Activated T-cell treated with anti-CD3 and anti-CD28 coated beads, Interleukin-2, amount 50 U/mL, for 4 hours (primary cell): ENCODE measurements around the gene DOCK6. TPM values are rescaled to one million over a fixed set of nuclear protein-coding genes. Genes with fewer than 3 reads are reported as not detected.
A peak's percentile ranks its signal among the peaks of the same experiment; 100 is the strongest.

Source experiments
- ATAC-seq, 2 donors: fragments of 200-7000 bp; cut with Tn5 transposase; one replicate each; pipeline ENCODE4 v1.10.0; 2021
- DNase-seq: peaks from one replicate; pipeline ENCODE4 v3.0.0-alpha.2; 2020
- H3K27me3 Mint-ChIP-seq: one replicate; pipeline ENCODE4 v1.8.0; 2021; ENCODE audit warnings: low read depth, mixed read lengths
- H3K36me3 Mint-ChIP-seq: one replicate; pipeline ENCODE4 v1.8.0; 2022; ENCODE audit warnings: mixed read lengths; ENCODE audit not compliant: insufficient read depth
- H3K4me1 Mint-ChIP-seq: one replicate; pipeline ENCODE4 v1.8.0; 2021; ENCODE audit warnings: low read depth, mixed read lengths
- H3K4me3 Mint-ChIP-seq: one replicate; pipeline ENCODE4 v1.8.0; 2021; ENCODE audit warnings: mild to moderate bottlenecking, moderate library complexity, mixed read lengths
- H3K9me3 Mint-ChIP-seq: one replicate; pipeline ENCODE4 v1.8.0; 2021; ENCODE audit warnings: mixed read lengths
- total RNA-seq, 3 donors: library from RNA; stranded (reverse); gene quantifications; one replicate each; pipeline ENCODE4 v1.2.1, GENCODE V29; 2021

The DOCK6 gene
- total RNA-seq, 3 donors from 2014 or later = 1.7 to 2.9 (median 2.1) TPM

DNA sequence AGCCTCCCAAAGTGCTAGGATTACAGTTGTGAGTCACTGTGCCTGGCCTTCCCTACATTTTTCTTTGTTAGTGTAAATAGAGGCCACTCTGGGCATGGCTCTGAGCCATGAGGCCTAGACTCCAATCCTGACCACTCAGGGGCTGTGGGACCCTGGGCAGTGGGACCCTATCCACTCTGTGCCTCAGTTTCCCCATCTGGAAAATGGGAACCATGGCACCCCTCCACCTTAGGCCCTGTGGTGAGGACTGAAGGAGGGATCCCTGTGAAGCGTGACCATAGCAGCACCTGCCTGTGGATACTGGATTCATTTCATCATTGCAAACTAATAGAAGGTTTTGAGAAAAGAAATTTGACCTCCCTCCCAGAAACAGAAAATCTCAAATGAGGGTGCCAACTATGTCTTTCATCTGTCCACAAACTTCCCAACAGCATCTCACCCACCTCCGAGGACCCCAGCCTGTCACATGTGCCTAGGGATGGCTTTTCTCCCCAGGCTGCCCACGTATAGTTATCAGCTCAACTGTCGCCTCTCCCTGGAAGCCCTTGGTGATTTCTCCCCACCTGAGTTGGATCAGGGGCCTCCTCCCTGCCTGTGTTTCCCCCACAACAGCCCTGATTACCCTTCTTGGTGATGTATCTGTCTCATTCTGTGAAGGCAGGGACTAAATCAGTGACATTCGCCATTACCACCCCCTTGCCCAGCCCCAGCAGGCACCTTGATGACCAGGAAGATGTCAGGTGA lies 17.3 kb downstream of the DOCK6 start:
- Mint-ChIP-seq H3K27me3 (peaks cover 18% of the 10 kb centered on the region), H3K4me3 (no peak overlapping the region), H3K36me3 (no peaks in the 10 kb centered on the region), H3K9me3 (no peaks in the 10 kb centered on the region), H3K4me1 (no peaks in the 10 kb centered on the region)
- no peak for DNase-seq
- ATAC-seq = no peak

DNA sequence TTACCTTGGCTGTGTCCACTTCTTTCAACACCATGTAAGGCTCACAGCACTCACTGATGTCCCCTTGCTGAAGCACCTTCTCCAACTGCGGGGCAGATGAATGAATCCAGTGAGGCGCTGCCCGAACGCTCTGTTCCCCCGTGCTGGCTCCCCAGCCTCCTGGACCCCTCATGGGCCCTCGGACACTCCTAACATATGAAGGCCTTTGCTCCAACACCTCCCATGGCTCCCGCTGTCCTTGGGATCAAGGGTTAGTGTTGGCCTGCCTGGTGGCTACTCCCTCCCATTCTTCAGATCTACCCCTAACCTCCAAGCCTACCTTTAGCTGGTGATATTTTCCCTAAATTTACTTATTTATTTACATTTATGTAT lies 18.5 kb downstream of the DOCK6 start:
- ATAC-seq (no peak), DNase-seq (no peak)
- no peaks in the 10 kb centered on the region for H3K4me1 Mint-ChIP-seq
- H3K36me3 Mint-ChIP-seq = no peaks in the 10 kb centered on the region
- peaks cover 4% of the 10 kb centered on the region for H3K9me3 Mint-ChIP-seq
- H3K4me3 Mint-ChIP-seq = no peak overlapping the region
- H3K27me3 Mint-ChIP-seq = peaks cover 18% of the 10 kb centered on the region

GRCh38 chr19:11242864-11243797 lies 19.2 kb downstream of the DOCK6 start:
- H3K36me3 Mint-ChIP-seq = no peaks in the 10 kb centered on the region
- H3K27me3 Mint-ChIP-seq = peaks cover 18% of the 10 kb centered on the region
- peak; percentile 82 for DNase-seq
- peak; percentile 98 to 99 for ATAC-seq
- H3K4me1 Mint-ChIP-seq = no peaks in the 10 kb centered on the region
- peaks cover 5% of the 10 kb centered on the region for H3K9me3 Mint-ChIP-seq
- H3K4me3 Mint-ChIP-seq = no peak overlapping the region

GRCh38 chr19:11242025-11242424 lies 20.3 kb downstream of the DOCK6 start:
- H3K4me1 Mint-ChIP-seq = no peaks in the 10 kb centered on the region
- peaks cover 18% of the 10 kb centered on the region for H3K27me3 Mint-ChIP-seq
- ATAC-seq = no peak

GRCh38 chr19:11240008-11240444 lies 22.3 kb downstream of the DOCK6 start:
- DNase-seq (no peak), ATAC-seq (no peak)
- Mint-ChIP-seq H3K4me3 (no peak overlapping the region), H3K9me3 (peaks cover 5% of the 10 kb centered on the region), H3K36me3 (no peaks in the 10 kb centered on the region), H3K4me1 (no peaks in the 10 kb centered on the region), H3K27me3 (peaks cover 12% of the 10 kb centered on the region)

More at GRCh38 chr19:11242025-11242424, 20.3 kb downstream of the DOCK6 start:
- Mint-ChIP-seq H3K9me3 (peaks cover 5% of the 10 kb centered on the region), H3K36me3 (no peaks in the 10 kb centered on the region), H3K4me3 (no peak overlapping the region)
- no peak for DNase-seq

DNA sequence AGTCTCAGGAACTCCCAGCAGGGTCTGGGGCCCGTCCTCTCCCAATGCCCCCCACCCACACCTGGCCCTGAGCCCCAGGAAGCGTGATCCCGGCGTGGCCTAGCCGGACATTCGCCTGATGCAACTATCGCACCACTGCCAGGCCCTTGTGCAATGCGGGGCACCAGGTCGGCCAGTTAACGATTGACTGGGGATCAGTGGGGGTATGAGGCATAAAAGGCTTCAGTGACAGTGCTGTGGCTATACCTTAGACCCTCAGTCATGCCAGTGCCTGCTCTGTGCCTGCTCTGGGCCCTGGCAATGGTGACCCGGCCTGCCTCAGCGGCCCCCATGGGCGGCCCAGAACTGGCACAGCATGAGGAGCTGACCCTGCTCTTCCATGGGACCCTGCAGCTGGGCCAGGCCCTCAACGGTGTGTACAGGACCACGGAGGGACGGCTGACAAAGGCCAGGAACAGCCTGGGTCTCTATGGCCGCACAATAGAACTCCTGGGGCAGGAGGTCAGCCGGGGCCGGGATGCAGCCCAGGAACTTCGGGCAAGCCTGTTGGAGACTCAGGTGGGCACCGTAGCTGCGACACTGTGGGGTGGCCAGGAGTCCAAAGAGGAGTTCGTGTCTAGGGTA lies 22.8 kb downstream of the DOCK6 start, which contains the start of gene ANGPTL8:
TSS of gene ANGPTL8 (plus strand) at position 243 of the 624 bp plus-strand sequence. CDS start at position 262, 19 bp downstream.
- peaks cover 5% of the 10 kb centered on the region for H3K9me3 Mint-ChIP-seq
- ATAC-seq (no peak), DNase-seq (no peak)
- H3K27me3 Mint-ChIP-seq = peaks cover 12% of the 10 kb centered on the region
- no peaks in the 10 kb centered on the region for H3K4me1 Mint-ChIP-seq
- H3K4me3 Mint-ChIP-seq = no peak within 1 kb of the TSS
- H3K36me3 Mint-ChIP-seq = no peaks in the 10 kb centered on the region

DNA sequence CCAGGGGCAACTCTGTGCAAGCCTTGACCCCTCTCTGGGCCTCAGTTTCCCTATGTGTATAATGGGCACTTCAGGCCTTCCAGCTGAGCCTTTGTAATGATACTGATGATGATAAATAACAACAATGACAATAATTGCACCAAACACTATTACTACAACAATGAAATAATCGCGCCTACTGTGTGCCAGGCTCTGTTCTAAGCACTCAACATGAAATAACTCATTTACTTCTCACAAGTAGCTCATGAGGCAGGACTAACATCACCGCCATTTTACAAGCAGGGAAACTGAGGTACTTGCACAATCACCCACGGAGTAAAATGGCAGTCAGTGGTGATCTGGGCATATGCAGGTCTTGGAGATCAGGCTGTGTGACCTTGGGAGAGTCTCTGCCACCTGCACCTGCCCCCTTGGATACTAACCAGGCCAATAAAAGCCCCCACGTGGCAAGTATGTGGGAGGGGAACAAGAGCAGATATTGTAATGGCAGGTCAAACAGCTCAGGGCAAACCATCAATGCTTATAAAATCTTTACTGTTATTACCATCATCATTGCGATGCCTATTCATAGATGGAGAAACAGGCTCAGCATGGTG lies 23.4 kb downstream of the DOCK6 start:
- H3K27me3 Mint-ChIP-seq = peaks cover 12% of the 10 kb centered on the region
- peaks cover 5% of the 10 kb centered on the region for H3K9me3 Mint-ChIP-seq
- H3K4me3 Mint-ChIP-seq = no peak overlapping the region
- ATAC-seq = no peak
- no peaks in the 10 kb centered on the region for H3K36me3 Mint-ChIP-seq
- DNase-seq = no peak
- H3K4me1 Mint-ChIP-seq = no peaks in the 10 kb centered on the region

GRCh38 chr19:11238041-11238440 lies 24.3 kb downstream of the DOCK6 start:
- Mint-ChIP-seq H3K4me3 (no peak overlapping the region), H3K4me1 (no peaks in the 10 kb centered on the region), H3K27me3 (peaks cover 12% of the 10 kb centered on the region), H3K36me3 (no peaks in the 10 kb centered on the region), H3K9me3 (peaks cover 5% of the 10 kb centered on the region)
- no peak for DNase-seq
- no peak for ATAC-seq

DNA sequence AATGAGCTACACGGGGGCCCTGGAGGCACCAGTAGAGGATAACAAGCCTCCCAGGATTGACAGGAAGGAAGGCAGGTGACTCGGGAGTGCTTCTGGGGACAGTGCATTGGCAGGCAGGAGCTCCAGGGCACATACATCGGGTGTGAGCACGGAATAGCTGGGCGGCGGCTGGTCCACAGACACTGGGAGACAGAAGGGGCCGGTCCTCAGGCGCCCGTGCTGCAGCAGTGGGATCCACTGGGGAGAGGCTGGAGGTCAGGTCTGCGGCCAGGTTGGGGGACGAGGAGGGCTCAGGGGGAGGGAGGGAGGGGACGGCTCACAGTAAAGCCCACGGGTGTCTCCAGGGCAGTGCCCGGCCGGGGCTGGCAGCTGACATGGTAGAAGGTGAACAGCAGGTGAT lies 25.0 kb downstream of the DOCK6 start:
- no peaks in the 10 kb centered on the region for H3K36me3 Mint-ChIP-seq
- H3K27me3 Mint-ChIP-seq = peaks cover 10% of the 10 kb centered on the region
- H3K4me3 Mint-ChIP-seq = no peak overlapping the region
- peaks cover 5% of the 10 kb centered on the region for H3K9me3 Mint-ChIP-seq
- ATAC-seq (no peak), DNase-seq (no peak)
- H3K4me1 Mint-ChIP-seq = no peaks in the 10 kb centered on the region

DNA sequence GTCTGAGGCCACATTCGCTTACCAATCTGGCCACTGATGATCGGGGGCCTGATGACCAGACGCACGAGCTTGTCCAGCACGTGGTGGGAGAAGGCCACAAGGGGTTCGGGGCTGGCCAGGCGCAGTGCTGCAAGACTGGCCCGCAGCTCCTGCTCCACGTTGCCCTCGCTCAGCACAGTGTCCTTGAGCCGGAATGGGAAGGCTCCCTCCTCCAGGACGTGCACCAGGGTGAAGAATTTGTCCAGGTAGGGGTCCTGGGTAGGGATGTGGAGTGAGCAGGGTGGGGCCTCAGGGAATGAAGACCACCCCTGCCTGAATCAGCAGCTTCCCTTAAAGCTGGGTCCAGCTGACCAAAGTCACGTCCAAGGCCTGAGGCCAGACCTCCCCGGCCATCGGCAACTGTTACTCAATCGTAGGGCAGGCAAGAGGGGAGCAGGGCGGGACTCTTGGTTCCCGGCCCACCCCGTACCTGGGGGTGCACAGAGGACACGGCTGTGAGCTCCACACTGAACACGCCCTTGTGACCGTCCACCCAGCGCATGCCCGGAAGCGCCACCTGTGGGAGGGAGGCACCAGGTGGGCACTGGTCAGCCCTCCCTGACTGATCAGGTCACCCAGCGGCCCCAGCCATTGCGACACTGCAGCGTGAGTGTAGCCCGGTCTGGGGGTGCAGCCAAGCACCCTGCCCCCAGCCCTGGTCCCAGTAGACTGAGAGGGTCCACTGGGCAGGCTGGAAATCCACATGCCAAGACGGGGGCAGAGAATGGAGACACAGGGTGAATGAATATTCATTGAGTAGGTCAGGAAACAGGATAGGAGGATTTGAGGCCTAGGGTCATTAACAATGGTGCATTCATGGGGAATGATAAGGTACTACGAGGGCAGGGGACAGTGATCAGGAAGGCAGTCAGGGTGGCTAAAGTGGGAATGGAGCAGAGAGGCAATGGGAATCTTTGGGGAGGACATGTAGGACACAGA lies 25.7 kb downstream of the DOCK6 start:
- no peak for DNase-seq
- no peaks in the 10 kb centered on the region for H3K36me3 Mint-ChIP-seq
- peaks cover 6% of the 10 kb centered on the region for H3K27me3 Mint-ChIP-seq
- no peaks in the 10 kb centered on the region for H3K4me1 Mint-ChIP-seq
- ATAC-seq = no peak
- no peak overlapping the region for H3K4me3 Mint-ChIP-seq
- H3K9me3 Mint-ChIP-seq = peaks cover 5% of the 10 kb centered on the region

GRCh38 chr19:11234486-11235075 lies 27.7 kb downstream of the DOCK6 start:
- Mint-ChIP-seq H3K36me3 (no peaks in the 10 kb centered on the region), H3K9me3 (peaks cover 5% of the 10 kb centered on the region), H3K4me3 (no peak overlapping the region), H3K4me1 (no peaks in the 10 kb centered on the region), H3K27me3 (no peaks in the 10 kb centered on the region)
- DNase-seq (no peak), ATAC-seq (no peak)

DNA sequence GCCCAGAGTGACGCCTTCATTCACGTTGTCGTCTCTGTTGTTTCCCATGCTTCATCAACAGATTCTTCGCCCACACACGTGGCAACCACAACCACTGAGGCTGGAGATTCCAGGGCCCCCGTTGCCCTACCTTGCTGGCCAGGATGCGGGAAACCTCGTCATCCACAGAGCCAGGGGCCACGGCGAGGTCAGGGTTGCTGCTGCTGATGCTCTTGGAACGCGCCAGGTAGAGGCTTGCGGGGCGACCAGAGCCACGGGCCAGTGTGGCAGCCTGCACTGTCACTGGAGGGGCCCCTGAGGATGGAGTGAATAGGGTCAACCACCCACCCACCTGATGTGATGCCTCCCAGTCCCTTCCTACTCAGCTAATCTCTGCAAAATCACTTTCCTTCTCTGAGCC lies 29.3 kb downstream of the DOCK6 start:
- Mint-ChIP-seq H3K36me3 (no peaks in the 10 kb centered on the region), H3K4me1 (no peaks in the 10 kb centered on the region), H3K27me3 (no peaks in the 10 kb centered on the region), H3K9me3 (no peaks in the 10 kb centered on the region), H3K4me3 (no peak overlapping the region)
- DNase-seq (no peak), ATAC-seq (no peak)

DNA sequence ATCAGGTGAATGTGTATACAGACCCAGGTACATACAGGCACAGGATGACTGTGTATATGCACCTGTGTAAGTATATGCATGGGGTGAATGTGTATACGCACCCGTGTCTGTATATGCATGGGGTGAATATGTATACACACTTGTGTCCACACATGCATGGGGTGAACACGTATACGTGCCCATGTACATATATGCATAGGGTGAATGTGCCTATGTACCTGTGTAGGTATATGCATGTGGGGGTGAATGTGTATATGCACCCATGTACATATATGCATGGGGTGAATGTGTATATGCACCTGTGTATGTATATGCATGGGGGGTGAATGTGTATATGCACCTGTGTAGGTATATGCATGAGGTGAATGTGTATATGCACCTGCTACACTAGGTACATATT lies 29.8 kb downstream of the DOCK6 start:
- H3K4me3 Mint-ChIP-seq = no peak overlapping the region
- DNase-seq (no peak), ATAC-seq (no peak)
- H3K36me3 Mint-ChIP-seq = no peaks in the 10 kb centered on the region
- no peaks in the 10 kb centered on the region for H3K4me1 Mint-ChIP-seq
- H3K9me3 Mint-ChIP-seq = no peaks in the 10 kb centered on the region
- H3K27me3 Mint-ChIP-seq = no peaks in the 10 kb centered on the region
